ENCODE measurements around the gene SRSF2.

Gene SRSF2, protein sequence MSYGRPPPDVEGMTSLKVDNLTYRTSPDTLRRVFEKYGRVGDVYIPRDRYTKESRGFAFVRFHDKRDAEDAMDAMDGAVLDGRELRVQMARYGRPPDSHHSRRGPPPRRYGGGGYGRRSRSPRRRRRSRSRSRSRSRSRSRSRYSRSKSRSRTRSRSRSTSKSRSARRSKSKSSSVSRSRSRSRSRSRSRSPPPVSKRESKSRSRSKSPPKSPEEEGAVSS

DNA sequence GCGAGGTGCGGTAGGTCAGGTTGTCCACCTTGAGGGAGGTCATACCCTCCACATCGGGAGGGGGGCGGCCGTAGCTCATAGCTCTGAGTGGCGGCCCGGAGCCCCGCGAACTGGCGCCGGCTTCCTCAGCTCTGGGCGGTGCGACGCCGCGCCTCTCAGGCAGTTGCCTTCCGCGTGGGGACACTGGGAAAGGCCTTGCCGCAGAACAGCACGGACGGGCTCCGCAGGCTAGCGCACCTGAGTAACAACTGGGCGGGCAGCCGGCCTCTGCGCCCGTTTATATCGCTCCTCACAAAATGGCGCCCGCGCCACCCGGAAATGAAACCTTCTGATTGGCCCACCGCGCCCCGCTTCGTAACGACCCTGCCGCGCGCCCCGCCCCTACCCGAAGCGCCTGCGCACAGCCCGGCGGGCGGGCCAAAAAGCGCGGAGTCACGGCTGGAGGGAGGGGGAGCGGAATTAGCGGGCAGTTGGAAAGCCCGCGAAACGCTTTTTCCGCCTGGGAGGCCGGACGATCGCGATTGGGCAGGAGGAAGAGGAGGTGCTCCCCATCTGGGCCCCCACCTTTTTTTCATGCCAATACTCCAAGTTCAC, at the start of gene SRSF2:
SRSF2 (minus strand) TSS at position 250 of the 594 bp plus-strand sequence; CDS start at position 79, 171 bp downstream.
- TF ChIP-seq, protein P1, sequence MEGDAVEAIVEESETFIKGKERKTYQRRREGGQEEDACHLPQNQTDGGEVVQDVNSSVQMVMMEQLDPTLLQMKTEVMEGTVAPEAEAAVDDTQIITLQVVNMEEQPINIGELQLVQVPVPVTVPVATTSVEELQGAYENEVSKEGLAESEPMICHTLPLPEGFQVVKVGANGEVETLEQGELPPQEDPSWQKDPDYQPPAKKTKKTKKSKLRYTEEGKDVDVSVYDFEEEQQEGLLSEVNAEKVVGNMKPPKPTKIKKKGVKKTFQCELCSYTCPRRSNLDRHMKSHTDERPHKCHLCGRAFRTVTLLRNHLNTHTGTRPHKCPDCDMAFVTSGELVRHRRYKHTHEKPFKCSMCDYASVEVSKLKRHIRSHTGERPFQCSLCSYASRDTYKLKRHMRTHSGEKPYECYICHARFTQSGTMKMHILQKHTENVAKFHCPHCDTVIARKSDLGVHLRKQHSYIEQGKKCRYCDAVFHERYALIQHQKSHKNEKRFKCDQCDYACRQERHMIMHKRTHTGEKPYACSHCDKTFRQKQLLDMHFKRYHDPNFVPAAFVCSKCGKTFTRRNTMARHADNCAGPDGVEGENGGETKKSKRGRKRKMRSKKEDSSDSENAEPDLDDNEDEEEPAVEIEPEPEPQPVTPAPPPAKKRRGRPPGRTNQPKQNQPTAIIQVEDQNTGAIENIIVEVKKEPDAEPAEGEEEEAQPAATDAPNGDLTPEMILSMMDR (IDR thresholded peaks at IDR 0.05) = no peak

DNA sequence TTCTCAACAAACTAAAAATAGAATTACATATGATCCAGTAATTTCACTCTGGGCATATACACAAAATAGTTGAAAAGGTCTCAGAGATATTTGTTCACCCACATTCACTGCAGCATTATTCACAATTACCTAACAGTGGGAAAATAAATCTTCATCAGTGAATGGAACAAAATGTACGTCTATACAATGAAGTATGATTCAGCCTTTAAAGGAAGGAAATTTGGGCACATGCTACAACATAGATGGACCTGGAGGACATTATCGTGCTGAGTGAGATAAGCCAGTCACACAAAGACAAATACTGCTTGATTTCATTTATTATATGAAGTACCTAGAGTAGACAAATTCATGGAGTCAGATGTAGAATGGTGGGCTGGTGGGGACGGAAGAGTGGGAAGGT, 47.8 kb upstream of the SRSF2 start:
- TF ChIP-seq, protein P1 (IDR thresholded peaks at IDR 0.05) = no peak

DNA sequence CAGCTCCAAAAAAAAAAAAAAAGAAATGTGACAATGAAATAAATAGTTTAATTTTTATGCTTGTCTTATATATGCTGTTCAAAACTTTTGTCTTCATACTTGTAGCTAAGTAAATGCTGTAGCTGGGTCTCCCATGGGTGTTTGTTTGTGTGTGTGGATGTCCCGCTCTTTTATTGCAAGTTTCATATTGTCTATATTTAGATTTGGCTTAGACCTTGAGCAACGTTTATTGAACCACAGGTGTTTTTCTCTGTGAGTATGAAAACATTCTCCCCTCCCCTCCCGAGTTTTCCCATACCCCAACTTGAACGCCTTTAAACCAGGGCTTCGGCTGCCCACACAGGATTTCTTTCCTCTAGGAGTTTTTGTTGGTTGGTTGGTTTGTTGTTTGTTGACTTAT, 46.0 kb upstream of the SRSF2 start:
- TF ChIP-seq, protein P1 (IDR thresholded peaks at IDR 0.05) = no peak

DNA sequence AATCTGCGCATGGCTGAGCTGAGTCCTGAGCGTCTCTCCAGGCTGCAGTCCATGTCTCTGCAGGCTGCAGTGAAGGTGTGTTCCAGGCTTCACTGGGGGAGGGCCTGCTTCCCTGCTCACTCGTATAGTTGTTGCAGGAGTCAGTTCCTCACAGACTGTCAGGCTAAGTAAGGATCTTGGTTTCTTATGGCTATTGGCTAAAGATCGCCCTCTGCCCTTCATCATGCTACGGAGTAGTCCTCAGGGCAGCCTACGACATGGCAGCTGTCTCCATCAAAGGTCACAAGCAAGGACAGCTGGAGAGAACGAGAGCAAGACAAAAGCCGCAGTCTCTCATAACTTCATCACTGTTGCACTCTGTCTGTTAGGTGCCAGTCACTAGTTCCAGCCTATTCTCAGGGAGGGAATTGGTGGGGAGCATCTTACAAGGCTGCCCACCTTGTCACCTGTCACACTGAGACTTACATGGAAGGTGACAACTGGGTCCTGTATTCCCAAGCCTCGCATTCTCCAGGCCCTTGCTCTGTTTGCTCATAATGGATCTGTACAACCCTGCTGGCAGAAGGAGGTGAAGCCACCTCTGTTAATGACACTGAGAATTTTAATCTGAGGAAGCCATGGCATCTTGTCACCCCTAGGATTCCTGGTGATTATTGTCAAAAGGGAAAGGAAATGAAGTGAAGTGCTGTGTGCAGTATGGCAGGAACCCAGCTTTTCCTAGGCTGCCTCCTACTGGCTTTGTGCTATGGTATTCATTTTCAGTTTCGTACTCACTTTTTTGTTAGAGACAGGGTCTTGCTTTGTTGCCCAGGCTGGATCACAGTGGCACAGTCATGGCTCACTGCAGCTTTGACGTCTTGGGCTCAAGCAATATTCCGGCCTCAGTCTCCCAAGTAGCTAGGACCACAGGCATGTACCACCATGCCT, 44.2 kb upstream of the SRSF2 start:
- TF ChIP-seq, protein P1 (IDR thresholded peaks at IDR 0.05) = no peak

DNA sequence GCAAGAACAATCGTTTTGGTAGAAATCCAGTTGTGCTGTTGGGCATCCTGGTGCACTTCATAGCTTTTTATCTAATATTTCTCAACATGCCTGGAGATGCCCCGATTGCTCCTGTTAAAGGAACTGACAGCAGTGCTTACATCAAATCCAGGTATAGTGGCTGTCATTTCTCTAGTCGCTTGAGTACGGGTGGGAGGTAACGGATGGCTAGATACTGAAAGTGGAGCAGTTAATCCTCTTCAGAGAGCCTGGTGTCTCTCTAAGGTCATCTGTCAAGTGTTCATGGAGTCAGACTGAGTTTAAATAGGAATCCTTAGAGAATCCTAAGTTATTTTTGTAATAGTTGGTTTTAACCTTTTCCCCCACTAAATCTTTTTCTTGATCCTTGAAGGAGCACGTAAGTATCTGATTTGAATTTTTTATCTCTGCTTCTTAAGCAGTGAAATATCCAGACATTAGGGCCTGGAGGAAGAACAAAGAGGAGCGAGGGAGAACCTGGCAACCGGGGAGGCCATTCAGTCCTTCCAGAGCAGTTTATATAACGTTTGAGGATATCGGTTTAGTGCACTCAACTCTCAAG, 38.0 kb upstream of the SRSF2 start:
- TF ChIP-seq, protein P1 (IDR thresholded peaks at IDR 0.05) = no peak

DNA sequence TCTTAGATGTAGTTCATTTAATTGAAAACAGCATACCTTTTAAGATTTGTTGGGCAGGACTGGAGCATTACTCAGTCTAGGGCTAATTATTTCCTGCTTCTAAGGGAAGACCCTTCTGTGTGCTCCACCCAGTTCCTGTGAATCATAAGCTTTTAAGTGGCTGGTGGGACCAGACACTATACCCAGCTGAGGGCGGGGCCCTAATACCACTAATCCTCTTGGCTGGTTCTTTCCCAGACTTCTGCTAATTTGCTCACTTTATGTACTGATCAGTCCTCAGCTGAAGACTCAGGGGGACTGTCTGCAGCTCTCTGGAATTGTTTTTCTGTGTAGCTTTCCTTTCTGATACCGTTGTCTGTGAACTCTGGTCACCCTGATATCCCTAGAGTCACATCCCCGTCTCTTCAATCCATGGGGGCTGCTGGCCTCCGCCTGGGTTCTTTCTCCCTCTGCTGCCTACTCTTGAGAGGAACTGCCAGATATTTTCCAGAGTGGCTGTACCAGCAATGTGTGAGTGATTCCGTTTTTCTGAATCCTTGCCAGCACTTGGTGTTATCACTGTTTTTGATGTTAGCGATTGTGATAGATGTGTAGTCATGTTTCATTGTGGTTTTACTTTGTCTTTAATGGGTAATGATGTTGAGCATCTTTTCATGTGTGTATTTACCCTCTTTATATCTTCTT, 35.9 kb upstream of the SRSF2 start:
- TF ChIP-seq, protein P1 (IDR thresholded peaks at IDR 0.05) = no peak

DNA sequence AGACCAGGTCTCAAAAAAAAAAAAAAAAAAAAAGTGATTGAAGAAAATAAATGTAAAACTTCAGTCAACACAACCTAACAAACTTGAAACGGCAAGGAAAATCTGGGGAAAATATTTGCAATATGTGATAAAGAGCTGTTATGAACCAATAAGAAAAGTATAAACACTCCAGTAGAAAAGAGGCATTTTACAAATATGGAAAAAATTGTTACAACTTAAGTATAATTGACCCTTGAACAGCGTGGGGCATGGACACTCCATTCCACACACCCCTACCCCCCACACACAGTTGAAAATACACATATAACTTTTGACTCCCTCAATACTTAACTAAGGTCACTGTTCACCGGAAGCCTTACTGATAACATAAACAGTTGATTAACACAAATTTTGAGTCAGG, 21.4 kb upstream of the SRSF2 start:
- TF ChIP-seq, protein P1 (IDR thresholded peaks at IDR 0.05) = no peak
